ENCODE data around the gene RTN4RL2. TPM values are rescaled to one million over a fixed set of nuclear protein-coding genes. Genes with fewer than 3 reads are reported as not detected.

Gene RTN4RL2
- total RNA-seq, 1 donor from 2014 or later = 0.67 TPM

DNA sequence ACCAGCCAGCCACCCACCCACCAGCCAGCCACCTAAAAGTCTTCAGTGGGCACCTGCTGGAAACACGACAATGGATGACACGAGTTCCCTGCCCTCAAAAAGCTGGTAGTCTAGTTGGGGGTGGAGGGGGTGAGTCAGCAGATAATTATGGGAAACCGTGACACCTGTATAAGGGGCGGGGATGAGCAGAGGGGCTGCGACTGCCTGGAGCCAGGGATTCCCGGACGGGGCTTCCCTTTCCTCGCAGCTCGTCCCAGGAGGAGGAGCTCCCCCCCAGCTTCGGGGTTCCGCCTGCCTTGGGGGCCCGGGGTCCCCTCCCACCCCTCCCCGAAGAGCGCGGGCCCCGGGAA is 2.3 kb upstream of the RTN4RL2 start:
- H3K36me3 ChIP-seq (ENCODE audit: control insufficient read depth, insufficient read depth, low read length) = no peaks in the 10 kb centered on the region
- H3K27me3 ChIP-seq (ENCODE audit: control insufficient read depth, insufficient read depth, low read length) = peaks cover 56% of the 10 kb centered on the region
- no peak for DNase-seq (ENCODE audit: low read depth)
- H3K4me3 ChIP-seq (ENCODE audit: low read depth, low read length) = no peak overlapping the region
- TF ChIP-seq, protein P1, sequence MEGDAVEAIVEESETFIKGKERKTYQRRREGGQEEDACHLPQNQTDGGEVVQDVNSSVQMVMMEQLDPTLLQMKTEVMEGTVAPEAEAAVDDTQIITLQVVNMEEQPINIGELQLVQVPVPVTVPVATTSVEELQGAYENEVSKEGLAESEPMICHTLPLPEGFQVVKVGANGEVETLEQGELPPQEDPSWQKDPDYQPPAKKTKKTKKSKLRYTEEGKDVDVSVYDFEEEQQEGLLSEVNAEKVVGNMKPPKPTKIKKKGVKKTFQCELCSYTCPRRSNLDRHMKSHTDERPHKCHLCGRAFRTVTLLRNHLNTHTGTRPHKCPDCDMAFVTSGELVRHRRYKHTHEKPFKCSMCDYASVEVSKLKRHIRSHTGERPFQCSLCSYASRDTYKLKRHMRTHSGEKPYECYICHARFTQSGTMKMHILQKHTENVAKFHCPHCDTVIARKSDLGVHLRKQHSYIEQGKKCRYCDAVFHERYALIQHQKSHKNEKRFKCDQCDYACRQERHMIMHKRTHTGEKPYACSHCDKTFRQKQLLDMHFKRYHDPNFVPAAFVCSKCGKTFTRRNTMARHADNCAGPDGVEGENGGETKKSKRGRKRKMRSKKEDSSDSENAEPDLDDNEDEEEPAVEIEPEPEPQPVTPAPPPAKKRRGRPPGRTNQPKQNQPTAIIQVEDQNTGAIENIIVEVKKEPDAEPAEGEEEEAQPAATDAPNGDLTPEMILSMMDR (IDR thresholded peaks at IDR 0.05; ENCODE audit: insufficient read depth, low read length, poor library complexity, severe bottlenecking) = no peak

DNA sequence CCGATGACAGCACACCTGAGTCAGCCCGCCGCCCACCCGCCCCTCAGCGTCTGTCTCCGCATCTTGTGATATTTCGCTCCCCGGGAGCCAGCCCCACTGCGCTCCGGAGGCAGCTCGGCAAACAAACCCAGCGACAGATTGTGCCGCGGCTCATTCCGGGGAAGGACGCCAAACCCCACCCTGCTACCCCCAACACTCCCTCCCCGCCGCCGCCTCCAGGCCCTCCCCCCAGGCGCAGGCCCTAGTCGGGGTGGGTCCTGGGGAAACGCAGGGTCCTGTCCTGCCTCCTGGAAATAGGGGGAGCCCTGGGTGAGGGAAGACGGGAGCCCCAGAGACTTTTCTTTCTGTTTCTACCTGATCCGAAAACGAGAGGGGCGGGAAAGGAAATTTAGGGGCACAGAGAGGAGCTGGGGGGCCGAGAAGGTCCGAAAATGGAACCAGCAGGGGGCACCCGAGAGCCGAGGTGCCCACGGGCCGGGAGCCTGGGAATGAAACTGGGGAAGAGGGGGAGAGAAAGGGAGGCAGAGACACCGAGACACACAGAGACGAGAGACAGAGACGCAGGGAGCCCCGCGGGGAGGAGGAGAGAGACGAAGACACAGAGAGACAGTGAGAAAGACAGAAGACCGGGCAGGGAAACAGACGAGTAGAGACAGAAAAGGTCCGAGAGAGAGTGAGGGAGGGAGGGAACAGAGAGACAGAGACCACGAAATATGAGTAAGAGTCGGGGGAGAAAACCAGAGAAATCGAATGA is 1.7 kb upstream of the RTN4RL2 start:
- no peak for DNase-seq (ENCODE audit: low read depth)
- no peaks in the 10 kb centered on the region for H3K36me3 ChIP-seq (ENCODE audit: control insufficient read depth, insufficient read depth, low read length)
- peaks cover 58% of the 10 kb centered on the region for H3K27me3 ChIP-seq (ENCODE audit: control insufficient read depth, insufficient read depth, low read length)
- H3K4me3 ChIP-seq (ENCODE audit: low read depth, low read length) = no peak overlapping the region
- TF ChIP-seq, protein P1 (IDR thresholded peaks at IDR 0.05; ENCODE audit: insufficient read depth, low read length, poor library complexity, severe bottlenecking) = peak; percentile 83

DNA sequence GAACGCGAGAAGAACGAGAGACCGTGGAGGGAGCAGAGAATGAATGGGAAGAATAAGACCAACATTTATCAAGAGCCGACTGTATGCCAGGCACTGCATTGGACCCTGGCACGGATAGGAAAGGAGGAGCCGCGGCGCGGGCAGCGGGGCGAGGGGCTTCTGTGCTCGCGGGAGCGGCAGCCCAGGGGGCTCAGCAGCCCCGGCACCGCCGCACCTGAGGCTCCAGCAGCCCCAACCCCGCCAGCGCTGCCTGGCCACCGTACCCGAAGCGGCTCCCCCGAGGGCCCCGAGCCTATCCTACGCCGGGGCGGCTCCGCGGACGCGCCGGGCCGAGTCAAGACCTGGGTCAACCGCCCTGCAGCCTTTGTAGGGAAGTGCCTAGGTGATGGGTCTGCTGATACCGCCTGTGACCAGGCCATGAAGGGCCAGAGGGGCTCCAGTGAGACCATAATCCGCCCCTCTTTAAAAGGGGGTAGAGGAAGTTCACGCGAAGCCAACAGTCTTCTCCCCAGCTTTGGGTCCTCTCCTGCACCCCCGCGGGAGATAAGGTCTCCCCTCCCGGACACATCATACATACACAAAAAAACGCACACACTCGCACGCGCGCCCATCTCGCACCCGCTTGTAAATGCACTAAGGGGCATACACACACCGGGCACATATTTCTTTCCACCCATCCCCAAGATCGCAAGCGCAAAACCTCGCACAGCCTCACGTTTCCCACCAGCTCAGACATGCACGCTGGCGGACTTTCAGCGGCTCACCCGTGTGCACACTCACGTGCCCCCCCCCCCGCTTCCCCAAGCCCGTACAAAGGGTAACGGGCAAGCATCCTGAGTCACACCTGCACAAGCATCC is 935 bp upstream of the RTN4RL2 start:
- TF ChIP-seq, protein P1 (IDR thresholded peaks at IDR 0.05; ENCODE audit: insufficient read depth, low read length, poor library complexity, severe bottlenecking) = no peak
- Histone ChIP-seq H3K4me3 (ENCODE audit: low read depth, low read length) (no peak overlapping the region), H3K36me3 (ENCODE audit: control insufficient read depth, insufficient read depth, low read length) (no peaks in the 10 kb centered on the region), H3K27me3 (ENCODE audit: control insufficient read depth, insufficient read depth, low read length) (peaks cover 66% of the 10 kb centered on the region)
- no peak for DNase-seq (ENCODE audit: low read depth)

DNA sequence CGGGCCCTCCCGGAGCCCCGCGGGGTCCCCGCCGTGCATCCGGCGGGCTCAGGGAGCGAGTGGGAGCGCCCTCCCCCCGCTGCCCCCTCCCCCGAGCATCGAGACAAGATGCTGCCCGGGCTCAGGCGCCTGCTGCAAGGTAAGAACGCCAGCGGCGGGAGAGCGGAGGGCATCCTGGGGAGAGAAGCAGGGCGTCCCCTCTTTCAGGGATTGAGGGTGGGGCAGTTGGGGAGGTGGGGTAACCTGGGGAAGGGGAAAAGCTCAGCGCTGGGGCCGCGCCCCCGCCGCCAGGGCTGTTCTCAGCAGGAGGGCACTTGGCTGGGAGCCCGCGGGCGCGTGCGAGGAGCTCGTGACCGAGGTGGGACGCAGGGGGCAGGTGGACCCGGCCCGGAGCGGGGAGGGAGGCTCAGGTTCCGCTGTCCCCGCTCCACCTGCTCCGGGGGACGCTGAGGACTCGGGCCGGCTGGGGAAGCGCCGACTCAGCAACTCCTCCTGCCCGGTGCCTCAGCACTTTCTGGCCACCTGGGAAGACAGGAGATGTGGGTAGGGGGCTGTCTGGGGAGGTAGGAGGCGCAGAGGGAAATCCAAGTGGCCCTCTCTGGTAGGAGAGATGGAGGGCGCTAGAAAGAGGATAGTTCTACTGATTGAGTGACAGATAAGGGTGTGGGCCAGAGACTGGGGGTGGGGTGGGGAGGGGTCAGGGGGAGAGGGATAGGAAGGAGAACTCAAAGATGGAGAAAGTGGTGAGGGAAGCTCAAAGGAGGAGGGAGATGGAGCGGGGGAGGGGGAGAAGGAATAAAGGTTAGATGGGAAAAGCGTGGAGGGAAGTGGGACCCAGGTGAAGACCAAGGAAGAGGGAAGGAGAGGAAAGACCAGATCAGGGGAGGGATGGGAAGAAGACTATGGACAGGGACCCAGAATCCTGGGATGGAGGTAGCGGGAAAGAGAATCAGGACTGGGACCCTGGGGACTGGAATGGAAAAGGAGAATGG is 726 bp downstream of the RTN4RL2 start:
- peak overlapping the region; percentile 28 for H3K4me3 ChIP-seq (ENCODE audit: low read depth, low read length)
- H3K27me3 ChIP-seq (ENCODE audit: control insufficient read depth, insufficient read depth, low read length) = peaks cover 72% of the 10 kb centered on the region

DNA sequence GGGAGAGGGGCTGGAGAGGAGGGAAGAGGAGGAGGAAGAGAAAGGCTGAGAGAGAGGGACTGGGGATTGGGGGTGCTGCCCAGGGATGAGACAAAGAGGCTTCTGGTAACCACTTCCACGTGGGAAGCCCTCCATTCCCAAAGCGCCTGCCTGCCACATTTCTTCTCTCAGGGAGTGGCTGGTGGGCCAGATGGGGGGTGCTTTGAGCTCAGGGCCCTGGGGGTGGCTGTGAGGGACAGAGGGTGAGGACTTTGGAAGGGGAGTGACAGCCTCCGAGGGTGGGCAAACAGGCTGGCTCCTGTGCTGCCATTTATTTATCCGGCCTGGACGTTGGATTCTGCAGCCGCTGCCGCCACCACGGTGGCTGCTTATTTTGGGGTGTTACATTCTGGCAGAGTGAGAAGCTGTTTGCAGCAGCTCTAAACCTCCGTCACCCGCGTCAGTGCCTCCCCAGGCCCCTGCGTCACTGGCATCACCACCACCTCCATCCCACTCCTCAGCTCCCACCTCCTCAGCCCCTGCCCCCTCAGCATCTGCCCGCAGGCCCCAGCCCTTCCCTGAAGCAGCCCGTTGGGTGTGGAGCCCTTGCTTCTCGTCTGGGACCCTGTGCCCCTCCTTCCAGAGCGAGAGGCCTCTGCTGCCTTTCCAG is 1.6 kb downstream of the RTN4RL2 start:
- no peak overlapping the region for H3K4me3 ChIP-seq (ENCODE audit: low read depth, low read length)
- peaks cover 72% of the 10 kb centered on the region for H3K27me3 ChIP-seq (ENCODE audit: control insufficient read depth, insufficient read depth, low read length)

More for the DNA sequence above, 726 bp downstream of the RTN4RL2 start:
- TF ChIP-seq, protein P1 (IDR thresholded peaks at IDR 0.05; ENCODE audit: insufficient read depth, low read length, poor library complexity, severe bottlenecking) = no peak
- H3K36me3 ChIP-seq (ENCODE audit: control insufficient read depth, insufficient read depth, low read length) = no peaks in the 10 kb centered on the region
- no peak for DNase-seq (ENCODE audit: low read depth)

More for the DNA sequence above, 1.6 kb downstream of the RTN4RL2 start:
- TF ChIP-seq, protein P1 (IDR thresholded peaks at IDR 0.05; ENCODE audit: insufficient read depth, low read length, poor library complexity, severe bottlenecking) = no peak
- no peaks in the 10 kb centered on the region for H3K36me3 ChIP-seq (ENCODE audit: control insufficient read depth, insufficient read depth, low read length)
- no peak for DNase-seq (ENCODE audit: low read depth)

Measured in kidney epithelial cell (primary cell).